Activated T-cell treated with anti-CD3 and anti-CD28 coated beads, Interleukin-2, amount 50 U/mL, for 24 hours (primary cell): ENCODE data around the gene WDR4.
A peak's percentile ranks its signal among the peaks of the same experiment; 100 is the strongest.
"Not testable (repeated sequence)": the region's sequence is repeated elsewhere in the genome, so short reads cannot be mapped to it uniquely, and the experiment has no call there.

Experiments
- DNase-seq: peaks from one replicate; pipeline ENCODE4 v3.0.0-alpha.2; 2020
- H3K27ac Mint-ChIP-seq: 2 replicates; pipeline ENCODE4 v1.8.0; 2020; ENCODE audit warnings: mild to moderate bottlenecking, mixed read lengths
- H3K27me3 Mint-ChIP-seq: 2 replicates; pipeline ENCODE4 v1.8.0; 2020; ENCODE audit warnings: mixed read lengths
- H3K36me3 Mint-ChIP-seq: 2 replicates; pipeline ENCODE4 v1.8.0; 2020; ENCODE audit warnings: low read depth, mixed read lengths
- H3K4me1 Mint-ChIP-seq: 2 replicates; pipeline ENCODE4 v1.8.0; 2020; ENCODE audit warnings: low read depth, mixed read lengths
- H3K4me3 Mint-ChIP-seq: 2 replicates; pipeline ENCODE4 v1.8.0; 2020; ENCODE audit warnings: mild to moderate bottlenecking, moderate library complexity, mixed read lengths
- H3K9me3 Mint-ChIP-seq: 2 replicates; pipeline ENCODE4 v1.8.0; 2020; ENCODE audit warnings: mixed read lengths

The WDR4 gene

DNA sequence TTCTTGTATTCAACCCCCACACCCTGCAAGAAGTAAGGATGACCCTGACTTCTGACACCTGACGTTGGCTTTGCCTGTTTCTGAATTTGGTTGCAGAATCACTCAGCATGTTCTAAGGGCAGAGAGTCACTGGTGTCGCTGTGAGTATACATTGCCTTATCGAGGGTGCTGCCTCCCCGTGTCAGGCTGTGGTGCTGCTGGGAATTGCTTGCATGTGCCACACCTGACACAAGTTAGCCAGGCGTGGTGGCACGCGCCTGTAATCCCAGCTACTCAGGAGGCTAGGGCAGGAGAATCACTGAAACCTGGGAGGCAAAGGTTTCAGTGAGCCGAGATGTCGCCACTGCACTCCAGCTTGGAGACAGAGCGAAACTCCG, 45.9 kb downstream of the WDR4 start:
- H3K4me3 Mint-ChIP-seq: no peak overlapping the region
- DNase-seq: peak; percentile 71
- H3K36me3 Mint-ChIP-seq: peaks cover 34% of the 10 kb centered on the region
- H3K4me1 Mint-ChIP-seq: peaks cover 44% of the 10 kb centered on the region
- H3K27me3 Mint-ChIP-seq: peaks cover 7% of the 10 kb centered on the region
- H3K27ac Mint-ChIP-seq: peak overlapping the region; percentile 79
- H3K9me3 Mint-ChIP-seq: no peaks in the 10 kb centered on the region

DNA sequence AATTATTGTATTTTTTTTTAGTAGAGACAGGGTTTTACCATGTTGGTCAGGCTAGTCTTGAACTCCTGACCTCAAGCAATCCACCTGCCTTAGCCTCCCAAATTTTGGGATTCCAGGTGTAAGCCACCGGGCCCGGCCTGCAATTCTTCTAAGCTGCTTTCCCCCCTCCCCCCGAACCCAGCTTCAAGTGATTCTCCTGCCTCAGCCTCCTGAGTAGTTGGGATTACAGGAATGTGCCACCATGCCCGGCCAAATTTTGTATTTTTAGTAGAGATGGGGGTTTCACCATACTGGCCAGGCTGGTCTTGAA, 47.1 kb downstream of the WDR4 start:
- peaks cover 16% of the 10 kb centered on the region for H3K27me3 Mint-ChIP-seq
- not testable (repeated sequence) for H3K9me3 Mint-ChIP-seq, H3K4me3 Mint-ChIP-seq, DNase-seq
- peak overlapping the region; percentile 79 for H3K27ac Mint-ChIP-seq
- peaks cover 44% of the 10 kb centered on the region for H3K4me1 Mint-ChIP-seq
- peaks cover 29% of the 10 kb centered on the region for H3K36me3 Mint-ChIP-seq

DNA sequence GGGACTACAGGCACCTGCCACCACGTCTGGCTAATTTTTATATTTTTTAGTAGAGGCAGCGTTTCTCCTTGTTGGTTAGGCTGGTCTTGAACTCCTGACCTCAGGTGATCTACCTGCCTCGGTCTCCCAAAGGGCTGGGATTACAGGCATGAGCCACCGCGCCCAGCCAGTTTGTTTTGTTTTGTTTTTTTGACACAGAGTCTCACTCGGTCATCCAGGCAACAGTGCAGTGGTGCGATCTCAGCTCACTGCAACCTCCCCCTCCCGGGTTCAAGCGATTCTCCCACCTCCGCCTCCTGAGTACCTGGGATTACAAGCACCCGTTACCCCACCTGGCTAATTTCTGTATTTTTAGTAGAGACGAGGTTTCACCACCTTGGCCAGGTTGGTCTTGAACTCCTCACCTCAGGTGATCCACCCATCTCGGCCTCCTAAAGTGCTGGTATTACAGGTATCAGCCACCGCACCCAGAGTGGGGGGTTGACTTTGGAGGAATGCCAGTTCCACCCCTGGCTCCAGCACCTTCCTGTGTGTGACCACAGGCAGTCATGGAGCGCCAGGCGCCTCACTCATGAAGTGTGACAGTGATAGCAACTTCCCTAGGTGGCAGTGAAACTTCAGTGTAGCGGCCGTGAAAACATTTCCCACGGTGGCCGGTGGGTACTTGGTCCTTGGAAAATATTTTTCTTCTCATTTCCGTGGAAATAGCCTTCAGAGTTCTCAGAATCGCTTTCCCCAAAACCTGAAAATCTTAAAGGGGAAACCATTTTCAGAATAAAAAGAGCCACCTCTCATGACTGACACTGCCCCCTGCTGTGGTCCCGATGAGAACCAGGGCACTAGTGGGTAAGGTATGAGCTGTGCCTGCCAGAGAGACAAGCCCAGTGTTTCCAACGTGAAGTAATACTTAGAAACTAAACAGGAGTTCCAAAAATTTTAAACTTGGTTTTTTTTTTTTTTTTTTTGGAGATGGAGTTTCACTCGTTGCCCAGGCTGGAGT, 48.6 kb downstream of the WDR4 start:
- peaks cover 43% of the 10 kb centered on the region for H3K4me1 Mint-ChIP-seq
- H3K27ac Mint-ChIP-seq: peak overlapping the region; percentile 34
- H3K4me3 Mint-ChIP-seq: no peak overlapping the region
- H3K36me3 Mint-ChIP-seq: peaks cover 14% of the 10 kb centered on the region
- H3K27me3 Mint-ChIP-seq: peaks cover 20% of the 10 kb centered on the region
- DNase-seq: peak; percentile 59
- no peaks in the 10 kb centered on the region for H3K9me3 Mint-ChIP-seq

DNA sequence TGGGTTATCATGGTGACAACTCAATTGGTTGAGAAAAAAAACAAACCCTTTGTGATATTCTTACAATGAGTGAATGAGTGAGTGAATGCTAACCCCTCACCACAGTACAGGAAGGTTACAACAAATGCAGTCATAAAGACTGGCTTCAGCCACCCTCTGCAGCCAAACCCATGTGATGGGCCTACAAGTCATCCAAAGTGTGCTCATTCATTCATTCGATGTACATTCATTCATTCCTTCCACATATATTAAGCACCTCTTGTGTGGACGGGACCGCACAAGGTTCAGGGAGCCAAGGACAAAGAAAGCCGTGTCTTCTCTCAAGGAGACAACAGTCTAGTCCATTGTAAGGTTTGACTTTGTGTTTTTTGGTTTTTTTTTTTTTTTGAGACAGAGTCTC, 49.4 kb downstream of the WDR4 start:
- Mint-ChIP-seq H3K36me3 (peaks cover 6% of the 10 kb centered on the region), H3K4me3 (no peak overlapping the region), H3K9me3 (no peaks in the 10 kb centered on the region), H3K27me3 (peaks cover 27% of the 10 kb centered on the region), H3K4me1 (peaks cover 37% of the 10 kb centered on the region), H3K27ac (no peak overlapping the region)
- no peak for DNase-seq

DNA sequence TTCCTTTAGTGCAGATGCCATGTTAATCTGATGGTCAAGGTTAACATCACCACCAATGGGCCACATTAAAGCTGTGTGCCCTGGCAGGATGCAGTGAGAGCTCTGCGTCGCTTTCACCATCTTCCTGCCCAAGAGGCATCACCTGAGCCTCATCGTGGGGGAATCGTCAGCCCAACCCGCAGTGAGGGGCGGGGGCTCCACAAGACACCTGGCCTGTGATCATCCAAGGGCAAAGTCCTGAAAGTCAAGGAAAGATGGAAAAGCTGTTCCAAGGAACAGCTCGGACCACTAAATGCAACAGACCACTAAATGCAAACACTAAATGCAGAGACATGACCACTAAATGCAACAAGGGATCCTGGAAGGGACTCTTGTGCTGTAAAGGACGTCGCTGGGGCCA, 49.9 kb downstream of the WDR4 start:
- peak overlapping the region; percentile 16 for H3K27ac Mint-ChIP-seq
- peaks cover 4% of the 10 kb centered on the region for H3K36me3 Mint-ChIP-seq
- H3K4me1 Mint-ChIP-seq: peaks cover 34% of the 10 kb centered on the region
- DNase-seq: no peak
- H3K27me3 Mint-ChIP-seq: peaks cover 27% of the 10 kb centered on the region
- no peaks in the 10 kb centered on the region for H3K9me3 Mint-ChIP-seq
- H3K4me3 Mint-ChIP-seq: no peak overlapping the region

DNA sequence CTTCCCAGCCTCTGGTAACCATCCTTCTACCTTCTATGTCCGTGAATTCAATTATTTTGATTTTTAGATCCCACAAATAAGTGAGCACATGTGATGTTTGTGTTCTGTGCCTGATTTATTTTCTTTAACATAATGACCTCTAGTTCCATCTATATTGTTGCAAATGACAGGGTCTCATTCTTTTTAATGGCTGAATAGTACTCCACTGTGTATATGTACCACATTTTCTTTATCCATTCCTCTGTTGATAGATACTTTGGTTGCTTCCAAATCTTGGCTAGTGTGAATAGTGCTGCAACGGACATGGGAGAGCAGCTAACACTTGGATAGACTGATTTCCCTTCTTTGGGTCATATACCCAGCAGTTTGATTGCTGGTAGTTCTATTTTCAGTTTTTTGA, 51.8 kb downstream of the WDR4 start:
- H3K4me3 Mint-ChIP-seq: no peak overlapping the region
- no peak for DNase-seq
- H3K9me3 Mint-ChIP-seq: no peaks in the 10 kb centered on the region
- H3K27me3 Mint-ChIP-seq: peaks cover 30% of the 10 kb centered on the region
- peaks cover 17% of the 10 kb centered on the region for H3K4me1 Mint-ChIP-seq
- no peak overlapping the region for H3K27ac Mint-ChIP-seq
- H3K36me3 Mint-ChIP-seq: no peaks in the 10 kb centered on the region

DNA sequence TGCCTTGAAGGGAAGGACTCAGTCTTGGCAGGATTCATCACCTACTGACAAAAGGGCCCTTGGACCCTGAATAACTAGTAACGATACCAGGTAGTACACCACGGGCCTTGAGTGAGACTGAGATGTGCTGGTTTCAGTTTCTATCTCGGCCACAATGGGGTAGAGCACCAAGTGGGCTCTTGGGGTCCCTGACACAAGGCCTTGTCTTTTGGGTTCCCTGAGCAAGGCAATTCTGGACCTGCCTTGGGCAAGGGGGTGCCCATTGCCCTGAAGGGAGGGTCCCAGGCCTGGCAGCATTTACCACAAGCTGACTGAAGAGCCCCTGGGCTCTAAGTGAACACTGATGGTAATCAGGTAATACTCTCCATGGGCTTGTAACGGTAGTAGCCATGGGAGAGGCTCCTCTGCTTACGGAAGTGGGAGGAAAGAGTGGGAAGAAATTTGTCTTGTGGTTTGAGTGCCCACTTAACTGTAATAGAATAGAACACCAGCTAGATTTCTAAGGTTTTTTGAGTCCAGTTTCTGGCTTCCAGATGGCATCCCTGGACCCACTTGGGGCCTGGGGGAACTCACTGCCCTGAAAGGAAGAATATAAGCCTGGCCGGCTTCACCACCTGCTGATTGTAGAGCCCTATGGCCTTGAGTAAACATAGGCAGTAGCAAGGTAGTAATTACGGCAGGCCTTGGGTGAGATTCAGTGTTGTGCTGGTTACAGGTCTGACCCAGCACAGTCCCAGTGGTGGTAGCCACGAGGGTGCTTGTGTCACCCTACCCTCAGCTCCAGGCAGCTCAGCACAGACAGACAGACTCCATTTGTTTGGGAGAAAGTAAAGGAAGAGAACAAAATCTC, 58.5 kb downstream of the WDR4 start:
- no peaks in the 10 kb centered on the region for H3K36me3 Mint-ChIP-seq
- no peaks in the 10 kb centered on the region for H3K9me3 Mint-ChIP-seq
- H3K4me3 Mint-ChIP-seq: no peak overlapping the region
- H3K27me3 Mint-ChIP-seq: peaks cover 21% of the 10 kb centered on the region
- H3K27ac Mint-ChIP-seq: no peak overlapping the region
- peaks cover 4% of the 10 kb centered on the region for H3K4me1 Mint-ChIP-seq
- DNase-seq: no peak

DNA sequence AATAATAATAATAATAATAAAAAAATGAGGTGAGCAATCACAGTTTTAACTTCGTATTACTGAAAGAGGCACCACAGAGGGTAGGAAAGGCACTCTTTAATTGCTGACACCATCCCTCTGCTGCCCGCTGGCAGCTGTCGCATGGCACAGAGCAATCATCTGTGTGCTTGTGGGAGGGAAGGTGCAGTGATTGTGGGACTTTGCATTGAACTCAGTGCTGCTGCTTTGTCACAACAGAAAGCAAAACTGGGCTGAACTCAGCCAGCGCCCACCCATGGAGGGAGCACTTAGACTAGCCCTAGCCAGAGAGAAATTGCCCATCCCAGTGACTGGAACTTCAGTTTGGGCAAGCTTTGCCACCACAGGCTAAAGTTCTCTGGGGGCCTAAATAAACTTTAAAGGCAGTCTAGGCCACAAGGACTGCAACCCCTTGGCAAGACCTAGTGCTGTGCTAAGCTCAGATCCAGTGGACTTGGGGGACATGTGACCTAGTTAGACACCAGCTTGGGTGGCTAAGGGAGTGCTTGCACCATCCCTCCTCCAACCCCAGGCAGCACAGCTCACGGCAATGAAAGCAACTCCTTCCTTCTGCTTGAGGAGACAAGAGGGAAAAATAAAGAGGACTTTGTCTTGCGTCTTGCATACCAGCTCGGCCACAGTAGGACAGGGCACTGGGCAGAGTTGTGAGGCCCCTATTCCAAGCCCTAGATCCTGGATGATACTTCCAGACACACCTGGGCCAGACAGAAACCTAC, 59.3 kb downstream of the WDR4 start:
- H3K9me3 Mint-ChIP-seq: peaks cover under 1% of the 10 kb centered on the region
- no peak overlapping the region for H3K4me3 Mint-ChIP-seq
- no peak for DNase-seq
- H3K4me1 Mint-ChIP-seq: peaks cover 4% of the 10 kb centered on the region
- peaks cover 13% of the 10 kb centered on the region for H3K27me3 Mint-ChIP-seq
- no peak overlapping the region for H3K27ac Mint-ChIP-seq
- H3K36me3 Mint-ChIP-seq: peaks cover under 1% of the 10 kb centered on the region

DNA sequence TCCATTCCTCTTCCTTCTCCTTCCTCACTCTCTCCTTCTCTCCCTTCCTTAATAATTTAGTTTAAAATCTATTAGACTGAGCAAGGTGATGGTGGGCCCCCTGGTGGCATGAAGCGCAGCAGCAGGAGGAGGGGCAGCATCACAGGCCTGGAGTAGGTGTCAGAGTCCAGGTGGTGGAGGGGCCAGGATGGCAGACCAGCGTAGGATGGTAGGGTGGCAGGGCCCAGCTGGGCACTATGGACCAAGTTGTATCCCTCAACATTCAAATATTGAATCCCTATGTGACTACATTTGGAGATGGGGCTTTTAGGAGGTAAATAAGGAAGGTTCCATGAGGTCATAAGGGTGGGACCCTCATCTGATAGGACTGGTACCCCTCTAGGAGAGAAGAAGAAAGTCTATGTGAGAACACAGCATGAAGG, 61.0 kb downstream of the WDR4 start:
- Mint-ChIP-seq H3K4me1 (peaks cover 3% of the 10 kb centered on the region), H3K9me3 (peaks cover 2% of the 10 kb centered on the region), H3K36me3 (peaks cover 2% of the 10 kb centered on the region), H3K27me3 (peaks cover 10% of the 10 kb centered on the region), H3K27ac (no peak overlapping the region), H3K4me3 (no peak overlapping the region)
- DNase-seq: peak; percentile 77

DNA sequence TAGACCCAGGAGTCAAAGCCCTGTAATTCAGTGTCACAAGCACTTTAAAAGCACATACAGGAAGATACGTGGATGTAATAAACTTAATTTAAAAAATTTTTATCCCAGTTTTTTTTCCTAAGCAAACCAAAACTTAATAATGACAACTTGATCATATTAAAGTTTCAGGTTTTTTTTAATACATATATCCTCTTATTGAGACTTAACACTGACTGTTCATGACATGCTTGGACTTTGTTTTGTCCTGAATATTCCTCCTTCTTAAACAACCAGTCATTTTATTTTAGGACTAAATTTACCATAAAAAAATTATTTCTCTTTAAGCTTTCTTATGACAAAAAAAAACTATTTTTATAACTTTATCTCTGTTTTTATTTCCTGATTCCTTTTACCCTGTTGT, 64.1 kb downstream of the WDR4 start:
- no peak overlapping the region for H3K4me3 Mint-ChIP-seq
- no peak for DNase-seq
- H3K9me3 Mint-ChIP-seq: peaks cover 2% of the 10 kb centered on the region
- H3K27me3 Mint-ChIP-seq: peaks cover 8% of the 10 kb centered on the region
- H3K36me3 Mint-ChIP-seq: peaks cover 2% of the 10 kb centered on the region
- no peak overlapping the region for H3K27ac Mint-ChIP-seq
- peaks cover 3% of the 10 kb centered on the region for H3K4me1 Mint-ChIP-seq

DNA sequence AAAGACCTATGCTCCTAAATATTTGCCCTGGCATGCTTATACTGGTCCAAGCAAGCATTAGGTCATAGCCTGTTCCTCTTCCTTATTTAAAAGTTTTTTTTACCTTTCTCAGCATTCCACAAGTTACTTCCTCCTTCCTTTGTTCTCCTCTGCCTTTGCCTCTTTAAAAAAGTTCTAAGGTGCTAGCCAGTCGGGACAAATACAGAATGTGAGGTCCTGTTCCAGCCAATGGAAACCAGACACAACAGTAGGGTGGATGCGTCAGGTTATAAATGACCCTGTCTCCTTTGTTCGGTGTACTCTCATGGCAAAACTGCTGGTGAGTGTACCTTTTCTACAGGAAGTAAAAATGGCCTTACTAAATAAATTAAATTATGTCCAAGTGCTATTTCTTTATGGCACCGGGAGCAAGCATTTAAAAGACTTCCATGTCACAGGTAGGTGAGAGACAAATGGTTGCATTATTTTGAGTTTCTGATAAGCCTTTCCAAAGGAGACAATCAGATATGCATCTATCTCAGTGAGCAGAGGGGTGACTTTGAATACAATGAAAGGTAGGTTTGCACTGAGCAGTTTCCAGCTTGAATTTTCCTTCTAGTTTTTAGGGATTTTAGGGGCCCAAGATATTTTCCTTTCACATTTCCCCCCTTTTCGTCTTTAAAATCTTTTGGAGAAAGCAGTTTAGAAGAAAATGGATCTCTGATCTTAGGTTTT, 66.7 kb downstream of the WDR4 start:
- not testable (repeated sequence) for H3K4me3 Mint-ChIP-seq, H3K27me3 Mint-ChIP-seq, H3K36me3 Mint-ChIP-seq, H3K9me3 Mint-ChIP-seq, H3K4me1 Mint-ChIP-seq, DNase-seq, H3K27ac Mint-ChIP-seq

DNA sequence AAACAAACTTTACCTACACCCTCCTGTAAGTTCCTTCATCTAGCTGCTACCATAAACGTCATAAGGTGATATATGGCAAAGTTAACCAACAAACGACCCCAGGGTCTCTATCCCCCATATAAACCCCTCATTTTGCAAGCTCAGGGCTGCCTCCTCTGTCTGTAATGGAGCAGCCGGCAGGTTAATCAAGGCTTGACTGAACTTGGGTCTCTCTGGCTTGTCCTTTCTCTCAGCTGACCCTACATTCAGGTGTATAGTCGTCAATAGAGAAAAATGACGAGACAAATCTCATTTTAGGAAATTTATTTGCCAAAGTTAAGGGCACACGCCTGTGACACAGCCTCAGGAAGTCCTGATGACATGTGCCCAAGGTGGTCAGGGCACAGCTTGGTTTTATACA, 67.4 kb downstream of the WDR4 start:
- H3K27me3 Mint-ChIP-seq: no peaks in the 10 kb centered on the region
- H3K9me3 Mint-ChIP-seq: peaks cover 2% of the 10 kb centered on the region
- no peaks in the 10 kb centered on the region for H3K4me1 Mint-ChIP-seq
- peaks cover 2% of the 10 kb centered on the region for H3K36me3 Mint-ChIP-seq
- no peak overlapping the region for H3K27ac Mint-ChIP-seq
- no peak overlapping the region for H3K4me3 Mint-ChIP-seq
- no peak for DNase-seq

DNA sequence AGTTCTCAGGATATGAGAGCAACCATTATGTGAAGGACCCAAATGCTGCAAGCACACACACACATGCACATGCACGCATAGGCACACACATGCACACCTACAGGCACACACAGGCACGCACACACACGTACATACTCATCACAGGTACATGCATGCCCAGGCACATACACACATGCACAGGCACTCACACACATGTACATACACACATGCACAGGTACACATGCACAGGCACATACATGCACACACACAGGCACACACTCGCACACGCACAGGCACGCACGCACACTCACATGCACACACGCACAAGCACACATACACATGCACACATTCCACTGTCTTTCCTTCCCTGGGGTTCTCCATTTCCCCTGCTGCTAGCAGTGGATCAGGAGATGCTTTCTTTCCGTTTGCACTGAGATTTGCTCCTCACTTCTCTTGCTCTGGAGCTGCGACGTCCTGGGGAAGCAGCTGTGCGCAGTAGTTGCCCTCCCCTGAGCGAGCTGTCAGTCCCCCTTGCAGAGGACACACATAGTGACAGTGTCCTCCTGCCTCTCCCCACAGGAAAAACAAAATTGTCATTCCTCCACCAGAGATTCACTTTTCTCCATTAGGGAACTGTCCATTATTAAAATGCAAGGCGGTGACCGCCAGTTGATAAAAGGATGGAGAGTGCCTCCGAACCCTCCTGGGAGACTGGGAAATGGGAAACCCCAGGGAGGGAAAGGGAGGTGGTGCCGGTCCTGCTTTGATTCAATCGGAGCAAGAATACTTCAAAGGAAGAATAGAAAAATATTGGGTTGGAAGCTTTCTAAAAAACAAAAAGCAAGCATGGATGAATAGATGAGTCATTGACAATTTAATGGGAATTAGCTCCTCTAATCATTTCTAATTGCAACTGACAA, 69.5 kb downstream of the WDR4 start:
- H3K36me3 Mint-ChIP-seq: no peaks in the 10 kb centered on the region
- H3K9me3 Mint-ChIP-seq: no peaks in the 10 kb centered on the region
- no peak for DNase-seq
- H3K4me1 Mint-ChIP-seq: no peaks in the 10 kb centered on the region
- H3K4me3 Mint-ChIP-seq: no peak overlapping the region
- H3K27ac Mint-ChIP-seq: no peak overlapping the region
- H3K27me3 Mint-ChIP-seq: no peaks in the 10 kb centered on the region
